SU-DHL-6 (cell line): Measurements from ENCODE around the gene PRKAR2B.

Experiments used
- H2AFZ ChIP-seq: fragments of 200-600 bp; sonication (generic); 2 replicates; pipeline ENCODE4 v1.6.1; 2014; ENCODE audit warnings: low read depth, mild to moderate bottlenecking, moderate library complexity, mixed read lengths, antibody characterized with exemption, low read length; ENCODE audit not compliant: severe bottlenecking
- H3F3A ChIP-seq: fragments of 200-600 bp; shearing (Covaris generic); 2 replicates; pipeline ENCODE4 v1.6.0; 2016; ENCODE audit warnings: antibody characterized with exemption, mild to moderate bottlenecking; ENCODE audit not compliant: insufficient read depth
- H3K27ac ChIP-seq: fragments of 200-600 bp; sonication (generic); 2 replicates; pipeline ENCODE4 v1.5.1; 2016; ENCODE audit warnings: low read depth, mild to moderate bottlenecking, low read length, moderate library complexity, mixed read lengths
- H3K27me3 ChIP-seq: fragments of 200-600 bp; sonication (generic), shearing (Covaris generic); 2 replicates; pipeline ENCODE4 v1.6.0; 2014; ENCODE audit warnings: mild to moderate bottlenecking, low read length
- H3K36me3 ChIP-seq: fragments of 200-600 bp; sonication (generic); 2 replicates; pipeline ENCODE4 v1.6.1; 2014; ENCODE audit warnings: mild to moderate bottlenecking, low read length, mixed read lengths
- H3K4me2 ChIP-seq: fragments of 300-600, 200-600 bp; shearing (Covaris generic), sonication (generic); 2 replicates; pipeline ENCODE4 v1.6.0; 2014; ENCODE audit warnings: low read length, low read depth, mild to moderate bottlenecking; ENCODE audit not compliant: poor library complexity, severe bottlenecking
- H3K4me3 ChIP-seq: fragments of 200-600 bp; sonication (generic); 2 replicates; pipeline ENCODE4 v1.5.1; 2014; ENCODE audit warnings: antibody characterized with exemption, low read length, mild to moderate bottlenecking, mixed read lengths; ENCODE audit not compliant: insufficient read depth, poor library complexity, severe bottlenecking
- H3K79me2 ChIP-seq: fragments of 200-600 bp; sonication (generic); 2 replicates; pipeline ENCODE4 v1.6.1; 2014; ENCODE audit warnings: mild to moderate bottlenecking, low read length, moderate library complexity; ENCODE audit not compliant: insufficient read depth
- H3K9ac ChIP-seq: fragments of 200-600 bp; sonication (generic); 2 replicates; pipeline ENCODE4 v1.7.0; 2014; ENCODE audit warnings: mild to moderate bottlenecking, low read length
- H3K9me2 ChIP-seq: fragments of 200-600 bp; sonication (generic); replicated peaks from 2 replicates; pipeline ENCODE4 v1.6.1; 2014; ENCODE audit warnings: low read length; ENCODE audit not compliant: insufficient read depth
- H3K9me3 ChIP-seq: fragments of 200-600 bp; sonication (generic); 2 replicates; pipeline ENCODE4 v1.6.1; 2014; ENCODE audit warnings: low read length, mixed read lengths; ENCODE audit not compliant: insufficient read depth
- H4K20me1 ChIP-seq: fragments of 200-600 bp; sonication (generic); 2 replicates; pipeline ENCODE4 v1.6.1; 2014; ENCODE audit warnings: low read depth, mild to moderate bottlenecking, antibody characterized with exemption, low read length, moderate library complexity, mixed read lengths
- EZH2phosphoT487 ChIP-seq: fragments of 200-600 bp; sonication (generic), shearing (Covaris generic); conservative IDR thresholded peaks from 2 replicates; pipeline ENCODE4 v1.6.1; 2018; ENCODE audit warnings: mild to moderate bottlenecking, antibody characterized with exemption, low read length, moderate library complexity, mixed read lengths
- TF ChIP-seq, protein P1 (sequence below): fragments of 200-600 bp; sonication (generic); IDR thresholded peaks from one replicate; pipeline ENCODE4 v1.5.1; 2017; ENCODE audit warnings: antibody characterized with exemption, mild to moderate bottlenecking, low read length, moderate library complexity; ENCODE audit not compliant: insufficient read depth, poor library complexity, severe bottlenecking

PRKAR2B gene

DNA sequence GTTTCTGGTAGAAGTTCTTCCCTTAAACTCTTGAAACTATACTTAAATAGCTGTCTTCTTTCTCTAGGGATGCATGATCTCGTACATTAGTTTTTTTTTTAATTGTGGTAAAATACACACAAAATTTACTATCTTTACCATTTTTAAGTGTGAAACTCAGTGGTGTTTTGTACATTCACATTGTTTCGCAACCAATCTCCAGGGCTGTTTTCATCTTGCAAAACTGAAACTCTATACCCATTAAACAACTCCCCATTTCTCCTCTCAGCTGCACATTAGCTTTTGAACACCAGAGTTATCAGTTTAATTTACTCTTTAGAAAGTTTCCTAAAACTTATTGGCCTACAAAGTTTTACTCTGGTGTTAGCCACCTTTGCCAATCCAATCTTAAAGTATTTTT lies 45.5 kb upstream of the PRKAR2B start:
- Histone ChIP-seq H3K36me3 (no peaks in the 10 kb centered on the region), H3K9me2 (no peaks in the 10 kb centered on the region), H3K4me2 (no peak overlapping the region), H3K27ac (no peak overlapping the region), H3K79me2 (no peaks in the 10 kb centered on the region), H3F3A (no peaks in the 10 kb centered on the region), H3K27me3 (no peaks in the 10 kb centered on the region), H3K9ac (no peak overlapping the region), H2AFZ (no peak overlapping the region), H3K4me3 (no peak overlapping the region), H4K20me1 (no peaks in the 10 kb centered on the region), H3K9me3 (no peaks in the 10 kb centered on the region)
- TF ChIP-seq, protein P1, sequence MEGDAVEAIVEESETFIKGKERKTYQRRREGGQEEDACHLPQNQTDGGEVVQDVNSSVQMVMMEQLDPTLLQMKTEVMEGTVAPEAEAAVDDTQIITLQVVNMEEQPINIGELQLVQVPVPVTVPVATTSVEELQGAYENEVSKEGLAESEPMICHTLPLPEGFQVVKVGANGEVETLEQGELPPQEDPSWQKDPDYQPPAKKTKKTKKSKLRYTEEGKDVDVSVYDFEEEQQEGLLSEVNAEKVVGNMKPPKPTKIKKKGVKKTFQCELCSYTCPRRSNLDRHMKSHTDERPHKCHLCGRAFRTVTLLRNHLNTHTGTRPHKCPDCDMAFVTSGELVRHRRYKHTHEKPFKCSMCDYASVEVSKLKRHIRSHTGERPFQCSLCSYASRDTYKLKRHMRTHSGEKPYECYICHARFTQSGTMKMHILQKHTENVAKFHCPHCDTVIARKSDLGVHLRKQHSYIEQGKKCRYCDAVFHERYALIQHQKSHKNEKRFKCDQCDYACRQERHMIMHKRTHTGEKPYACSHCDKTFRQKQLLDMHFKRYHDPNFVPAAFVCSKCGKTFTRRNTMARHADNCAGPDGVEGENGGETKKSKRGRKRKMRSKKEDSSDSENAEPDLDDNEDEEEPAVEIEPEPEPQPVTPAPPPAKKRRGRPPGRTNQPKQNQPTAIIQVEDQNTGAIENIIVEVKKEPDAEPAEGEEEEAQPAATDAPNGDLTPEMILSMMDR: no peak

DNA sequence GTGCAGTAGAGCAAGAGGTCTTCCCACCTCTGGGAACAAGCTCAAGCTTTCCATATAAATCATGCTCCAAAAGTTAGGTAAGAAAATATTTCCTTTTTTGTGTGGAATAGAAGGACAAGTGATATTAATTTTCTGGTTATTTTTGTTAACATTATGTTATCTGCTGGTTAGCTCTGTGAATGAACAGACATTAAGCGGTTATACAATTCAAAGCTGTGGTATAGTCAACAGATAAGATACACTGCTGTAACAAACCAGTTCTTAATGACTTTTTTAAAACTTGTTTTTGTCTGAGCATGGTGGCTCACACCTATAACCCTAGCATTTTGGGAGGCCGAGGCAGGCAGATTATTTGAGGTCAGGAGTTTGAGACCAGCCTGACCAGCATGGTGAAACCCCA lies 43.0 kb upstream of the PRKAR2B start:
- no peak overlapping the region for H3K9ac ChIP-seq
- H4K20me1 ChIP-seq: no peaks in the 10 kb centered on the region
- H2AFZ ChIP-seq: no peak overlapping the region
- no peaks in the 10 kb centered on the region for H3K9me2 ChIP-seq
- TF ChIP-seq, protein P1: no peak
- TF ChIP-seq EZH2phosphoT487: no peak
- no peak overlapping the region for H3K4me3 ChIP-seq
- H3F3A ChIP-seq: no peaks in the 10 kb centered on the region
- H3K27me3 ChIP-seq: no peaks in the 10 kb centered on the region
- H3K4me2 ChIP-seq: no peak overlapping the region
- no peaks in the 10 kb centered on the region for H3K79me2 ChIP-seq
- no peaks in the 10 kb centered on the region for H3K9me3 ChIP-seq
- no peak overlapping the region for H3K27ac ChIP-seq
- H3K36me3 ChIP-seq: no peaks in the 10 kb centered on the region

DNA sequence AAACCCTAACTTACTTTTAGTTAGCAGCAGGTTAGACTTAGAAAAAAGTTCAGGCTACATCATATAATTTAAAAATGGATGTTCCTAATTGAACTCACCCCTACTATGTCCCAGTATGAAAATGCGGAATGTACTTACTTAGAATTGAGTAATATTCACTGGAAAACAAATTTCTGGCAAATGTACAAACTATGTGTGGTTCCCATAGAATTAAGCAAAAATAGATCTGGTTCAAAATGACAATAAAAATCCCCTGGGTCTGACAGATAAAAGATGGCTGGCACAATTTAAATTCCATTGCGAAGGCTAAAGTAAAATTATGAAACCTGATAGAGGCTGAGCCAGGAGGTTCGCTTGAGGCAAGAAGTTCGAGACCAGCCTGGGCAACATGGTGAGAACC lies 42.4 kb upstream of the PRKAR2B start:
- no peak for TF ChIP-seq EZH2phosphoT487
- TF ChIP-seq, protein P1: no peak
- Histone ChIP-seq H3K9me2 (no peaks in the 10 kb centered on the region), H2AFZ (no peak overlapping the region), H3K4me3 (no peak overlapping the region), H3F3A (no peaks in the 10 kb centered on the region), H3K4me2 (no peak overlapping the region), H3K27ac (no peak overlapping the region), H3K36me3 (no peaks in the 10 kb centered on the region), H3K79me2 (no peaks in the 10 kb centered on the region), H3K9ac (no peak overlapping the region), H3K27me3 (no peaks in the 10 kb centered on the region), H3K9me3 (no peaks in the 10 kb centered on the region), H4K20me1 (no peaks in the 10 kb centered on the region)
